Urinary bladder (tissue), 4 donors: ENCODE measurements around the gene HAL. TPM values are rescaled to one million over a fixed set of nuclear protein-coding genes. Genes with fewer than 3 reads are reported as not detected.
"Not testable (repeated sequence)": the region's sequence is repeated elsewhere in the genome, so short reads cannot be mapped to it uniquely, and the experiment has no call there.

Experiments
- DNase-seq: peaks from one replicate; pipeline ENCODE4 v3.0.0-alpha.2; 2015; ENCODE audit errors: extremely low spot score
- H3K27ac ChIP-seq: one replicate; pipeline ENCODE4 v1.5.1; 2013; ENCODE audit warnings: low read depth, mild to moderate bottlenecking, moderate library complexity
- H3K36me3 ChIP-seq: one replicate; pipeline ENCODE4 v1.6.1; 2013; ENCODE audit warnings: mild to moderate bottlenecking, moderate library complexity; ENCODE audit not compliant: insufficient read depth
- H3K4me1 ChIP-seq: one replicate; pipeline ENCODE4 v1.6.1; 2013; ENCODE audit warnings: mild to moderate bottlenecking, moderate library complexity; ENCODE audit not compliant: insufficient read depth
- H3K4me3 ChIP-seq: one replicate; pipeline ENCODE4 v1.5.1; 2013; ENCODE audit warnings: low read depth, low read length
- WGBS: extraction: QIAGEN DNeasy Blood & Tissue Kit; methylation state at CpG from one replicate; pipeline ENCODE4 v1.1.7; 2013; 5-methylcytosine and 5-hydroxymethylcytosine counted together
- polyA plus RNA-seq: library from polyadenylated mRNA; stranded (reverse); fragments of 200-250 nt; gene quantifications from one replicate; pipeline ENCODE4 v1.2.3, GENCODE V29; 2013
- total RNA-seq: library from RNA; depleted of rRNA; stranded (reverse); fragments of >200 nt; gene quantifications from one replicate; pipeline ENCODE4 v1.2.3, GENCODE V29; 2014
- donor health status: healthy with polysubstance abuse.
- donor health status: healthy.

The HAL gene
- total and polyA plus RNA-seq, 2 donors, result 0.14 TPM; not detected in 1

DNA sequence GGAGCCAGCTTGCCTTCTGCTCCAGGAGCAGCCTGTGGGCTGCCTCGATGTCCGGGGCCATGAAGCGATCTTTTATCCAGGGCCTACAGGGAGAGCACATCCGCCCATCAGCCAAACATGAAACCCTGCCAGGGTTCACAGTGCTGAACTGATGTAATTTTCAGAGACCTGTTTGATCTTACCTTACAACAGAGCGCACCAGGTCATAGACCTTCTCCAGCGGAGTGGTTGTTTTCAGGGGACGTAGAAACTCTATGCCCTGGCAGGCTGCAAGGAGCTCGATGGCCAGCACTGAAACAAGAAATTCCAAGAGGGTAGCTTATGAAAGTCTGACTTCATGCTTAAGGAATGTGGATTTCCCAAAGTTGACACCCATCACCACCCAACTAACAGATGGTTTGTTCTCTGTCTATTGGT lies 19.7 kb downstream of the HAL start:
- 92% methylated on average over 8 of the region's 8 CpGs for WGBS
- H3K4me3 ChIP-seq, result no peak overlapping the region
- H3K4me1 ChIP-seq, result no peaks in the 10 kb centered on the region
- no peak for DNase-seq
- no peak overlapping the region for H3K27ac ChIP-seq
- no peaks in the 10 kb centered on the region for H3K36me3 ChIP-seq

DNA sequence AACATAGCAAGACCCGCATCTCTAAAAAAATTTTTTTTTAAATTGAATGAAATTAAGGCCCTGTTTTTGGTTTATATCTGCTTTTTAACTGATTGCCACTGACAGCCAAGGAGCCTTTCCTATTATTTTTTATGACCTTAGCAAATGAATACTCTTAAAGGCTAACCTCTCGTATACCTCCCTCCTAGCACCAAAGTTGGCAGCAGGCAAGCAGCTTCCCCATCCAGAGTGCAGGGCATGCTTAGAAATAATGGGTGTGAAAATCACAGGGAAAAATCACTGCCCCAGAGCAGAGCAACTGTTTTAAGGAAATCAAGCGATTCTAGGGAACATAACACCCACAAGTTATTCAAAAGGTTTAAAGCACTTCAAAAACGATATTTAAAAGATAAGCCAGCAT lies 20.7 kb downstream of the HAL start:
- no peaks in the 10 kb centered on the region for H3K36me3 ChIP-seq
- whole genome bisulfite sequencing, result 89% methylated on average over 4 of the region's 4 CpGs
- no peak for DNase-seq
- H3K4me1 ChIP-seq, result no peaks in the 10 kb centered on the region
- no peak overlapping the region for H3K4me3 ChIP-seq
- no peak overlapping the region for H3K27ac ChIP-seq

DNA sequence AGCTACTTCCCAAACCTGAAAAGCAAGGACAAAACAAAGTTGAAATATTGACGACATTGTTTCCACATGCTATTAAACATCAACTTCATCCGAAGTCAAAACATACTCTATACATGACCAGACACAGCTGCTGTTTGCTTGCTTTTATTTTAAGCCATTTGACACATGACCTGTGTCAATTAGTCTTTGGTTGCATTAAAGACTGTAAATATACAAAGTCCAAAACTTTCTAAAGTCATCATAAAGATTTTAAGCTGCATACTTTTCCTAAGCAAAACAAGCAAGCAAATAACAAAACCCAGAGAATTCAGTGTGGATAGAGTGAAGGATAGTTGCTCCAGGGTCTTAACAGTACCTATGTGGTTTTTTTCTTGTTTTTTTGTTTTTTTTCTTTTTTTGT lies 21.8 kb downstream of the HAL start:
- Histone ChIP-seq H3K36me3 (no peaks in the 10 kb centered on the region), H3K4me1 (no peaks in the 10 kb centered on the region), H3K27ac (no peak overlapping the region), H3K4me3 (no peak overlapping the region)
- 62% methylated on average over 2 of the region's 2 CpGs for WGBS
- DNase-seq, result no peak

GRCh38 chr12:95972832-95973456 lies 23.2 kb downstream of the HAL start:
- 73% methylated on average over 4 of the region's 4 CpGs for WGBS
- no peak overlapping the region for H3K4me3 ChIP-seq
- no peak for DNase-seq
- no peaks in the 10 kb centered on the region for H3K4me1 ChIP-seq
- H3K27ac ChIP-seq, result no peak overlapping the region
- H3K36me3 ChIP-seq, result no peaks in the 10 kb centered on the region

DNA sequence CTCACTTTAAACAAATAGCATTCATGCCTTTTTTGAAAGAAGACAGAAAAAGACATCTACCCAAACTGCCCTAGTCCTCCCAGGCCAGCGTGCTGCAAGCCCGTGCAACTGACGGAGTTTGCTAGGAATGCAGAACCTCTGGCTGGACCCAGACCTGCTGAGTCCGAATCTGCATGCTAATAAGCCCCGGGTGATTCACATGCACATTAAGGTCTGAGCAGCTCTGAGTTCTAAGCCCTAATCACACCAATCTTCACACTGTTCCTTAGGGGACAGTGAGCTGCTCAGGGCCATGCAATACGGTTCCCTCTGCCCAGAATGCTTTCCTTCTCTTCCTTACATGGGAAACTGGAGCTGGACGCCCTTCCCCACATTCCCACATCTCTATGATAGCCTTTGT lies 25.2 kb downstream of the HAL start:
- Histone ChIP-seq H3K36me3 (no peaks in the 10 kb centered on the region), H3K4me3 (no peak overlapping the region), H3K4me1 (no peaks in the 10 kb centered on the region), H3K27ac (no peak overlapping the region)
- DNase-seq, result no peak
- WGBS, result 65% methylated on average over 7 of the region's 7 CpGs

GRCh38 chr12:95969116-95969515 lies 27.0 kb downstream of the HAL start:
- not testable (repeated sequence) for DNase-seq, H3K4me3 ChIP-seq, H3K27ac ChIP-seq, H3K4me1 ChIP-seq, H3K36me3 ChIP-seq
- 97% methylated on average over 28 of the region's 28 CpGs for WGBS

- no peak overlapping the region for H3K4me3 ChIP-seq
- H3K36me3 ChIP-seq, result no peaks in the 10 kb centered on the region
- H3K4me1 ChIP-seq, result no peaks in the 10 kb centered on the region
- H3K27ac ChIP-seq, result no peak overlapping the region
- WGBS, result 93% methylated on average over 2 of the region's 2 CpGs
- no peak for DNase-seq
These were observed 28.8 kb downstream of the HAL start for GRCh38 chr12:95967301-95967700.

DNA sequence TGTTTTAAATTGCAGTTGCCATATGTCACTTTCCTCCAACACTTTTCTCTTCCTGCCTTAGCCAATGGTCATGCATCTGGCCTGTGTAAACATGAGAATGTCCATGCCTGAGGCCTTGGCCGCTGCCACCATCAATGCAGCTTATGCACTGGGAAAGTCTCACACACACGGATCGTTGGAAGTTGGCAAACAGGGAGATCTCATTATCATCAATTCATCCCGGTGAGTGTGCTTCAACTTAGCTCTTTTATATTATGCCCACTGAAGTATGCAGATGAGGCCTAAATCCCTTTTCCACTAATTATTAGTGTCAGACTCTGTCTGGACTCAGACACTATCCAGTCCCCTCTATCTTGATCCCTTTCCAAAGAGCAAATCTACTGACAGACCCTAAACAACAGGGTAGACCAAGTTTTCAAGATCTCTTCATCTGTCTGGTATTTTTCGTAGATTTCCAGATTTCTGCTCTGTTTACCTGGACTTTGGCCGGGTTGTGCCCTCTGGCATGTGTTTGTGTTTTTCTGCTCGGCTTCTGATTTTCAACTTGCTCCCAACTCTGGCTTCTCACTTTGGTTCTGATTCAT lies 29.8 kb downstream of the HAL start:
- no peak for DNase-seq
- Histone ChIP-seq H3K4me3 (no peak overlapping the region), H3K4me1 (no peaks in the 10 kb centered on the region), H3K36me3 (no peaks in the 10 kb centered on the region), H3K27ac (no peak overlapping the region)
- WGBS, result 78% methylated on average over 7 of the region's 7 CpGs

- 84% methylated on average over 2 of the region's 2 CpGs for WGBS
- H3K36me3 ChIP-seq, result no peaks in the 10 kb centered on the region
- H3K27ac ChIP-seq, result no peak overlapping the region
- no peak overlapping the region for H3K4me3 ChIP-seq
- no peak for DNase-seq
- H3K4me1 ChIP-seq, result no peaks in the 10 kb centered on the region
These were observed 33.0 kb downstream of the HAL start for GRCh38 chr12:95963096-95963495.

DNA sequence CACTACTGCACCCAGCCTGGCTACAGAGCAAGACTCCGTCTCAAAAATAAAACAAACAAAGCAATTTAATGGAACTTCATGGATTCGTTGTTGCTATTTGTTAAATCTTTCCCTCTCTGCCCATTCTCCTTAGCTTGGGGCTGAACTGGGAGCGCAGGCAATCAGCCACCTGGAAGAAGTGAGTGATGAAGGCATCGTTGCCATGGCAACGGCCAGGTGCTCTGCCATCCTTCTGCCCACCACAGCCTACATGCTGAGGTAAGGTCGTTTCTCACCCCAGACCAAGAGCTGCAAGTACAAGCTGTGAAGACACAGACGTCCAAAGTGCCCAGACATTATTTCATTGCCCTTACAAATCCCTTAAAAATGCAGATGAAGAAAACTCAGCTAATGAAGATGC lies 33.9 kb downstream of the HAL start:
- 75% methylated on average over 7 of the region's 7 CpGs for WGBS
- no peak overlapping the region for H3K4me3 ChIP-seq

GRCh38 chr12:95960241-95960640 lies 35.9 kb downstream of the HAL start:
- no peak overlapping the region for H3K4me3 ChIP-seq
- H3K27ac ChIP-seq, result no peak overlapping the region
- WGBS, result 68% methylated on average over 5 of the region's 5 CpGs
- DNase-seq, result no peak
- H3K4me1 ChIP-seq, result no peaks in the 10 kb centered on the region
- H3K36me3 ChIP-seq, result no peaks in the 10 kb centered on the region

More for the DNA sequence above, 33.9 kb downstream of the HAL start:
- Histone ChIP-seq H3K36me3 (no peaks in the 10 kb centered on the region), H3K27ac (no peak overlapping the region), H3K4me1 (no peaks in the 10 kb centered on the region)
- no peak for DNase-seq

DNA sequence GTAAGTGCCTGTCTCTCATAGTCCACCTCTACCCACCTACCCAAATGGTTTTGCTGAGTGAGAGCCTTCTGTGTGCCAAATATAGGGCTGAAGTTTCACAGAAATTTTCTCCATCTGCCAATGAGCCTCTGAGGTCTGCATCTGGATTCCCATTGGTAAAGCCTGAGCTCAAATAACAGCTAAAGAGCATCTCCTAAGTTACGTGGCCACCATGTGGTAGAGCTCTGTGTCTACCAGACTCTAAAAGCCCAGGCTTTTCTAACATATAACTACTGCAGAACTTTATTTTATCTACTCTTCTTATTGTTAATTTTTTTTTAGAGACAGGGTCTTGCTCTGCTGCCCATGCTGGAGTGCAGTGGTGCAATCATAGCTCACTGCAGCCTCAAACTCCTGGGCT lies 37.0 kb downstream of the HAL start:
- Histone ChIP-seq H3K27ac (no peak overlapping the region), H3K4me1 (no peaks in the 10 kb centered on the region), H3K36me3 (no peaks in the 10 kb centered on the region), H3K4me3 (no peak overlapping the region)
- no peak for DNase-seq
- 53% methylated on average over 1 of the region's 1 CpG for whole genome bisulfite sequencing

DNA sequence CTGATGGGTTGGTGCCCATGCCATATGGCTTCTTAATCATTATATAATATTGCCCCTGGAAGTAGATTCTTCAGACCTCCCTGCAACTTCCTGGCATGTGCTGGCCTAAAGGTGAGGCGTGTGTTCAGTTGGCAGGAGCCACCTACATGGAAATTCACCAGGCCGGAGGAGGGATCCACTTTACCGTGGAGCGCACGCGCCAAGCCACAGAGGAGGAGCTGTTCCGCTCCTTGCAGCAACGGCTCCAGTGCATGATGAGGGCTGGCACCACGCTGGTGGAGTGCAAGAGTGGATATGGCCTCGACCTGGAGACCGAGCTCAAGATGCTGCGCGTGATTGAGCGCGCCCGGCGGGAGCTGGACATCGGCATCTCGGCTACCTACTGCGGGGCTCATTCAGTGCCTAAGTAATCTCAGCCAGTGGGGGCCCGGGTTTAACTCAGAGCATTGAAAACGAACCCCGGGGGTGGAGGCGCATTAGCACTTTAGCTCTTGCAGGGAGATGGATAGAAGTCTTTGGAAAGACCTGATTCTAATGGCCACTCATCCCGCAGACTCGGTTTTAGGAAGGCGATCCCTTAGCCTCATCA lies 39.5 kb downstream of the HAL start:
- Histone ChIP-seq H3K36me3 (no peaks in the 10 kb centered on the region), H3K4me1 (no peaks in the 10 kb centered on the region), H3K27ac (no peak overlapping the region), H3K4me3 (no peak overlapping the region)
- no peak for DNase-seq
- 64% methylated on average over 27 of the region's 27 CpGs for WGBS

DNA sequence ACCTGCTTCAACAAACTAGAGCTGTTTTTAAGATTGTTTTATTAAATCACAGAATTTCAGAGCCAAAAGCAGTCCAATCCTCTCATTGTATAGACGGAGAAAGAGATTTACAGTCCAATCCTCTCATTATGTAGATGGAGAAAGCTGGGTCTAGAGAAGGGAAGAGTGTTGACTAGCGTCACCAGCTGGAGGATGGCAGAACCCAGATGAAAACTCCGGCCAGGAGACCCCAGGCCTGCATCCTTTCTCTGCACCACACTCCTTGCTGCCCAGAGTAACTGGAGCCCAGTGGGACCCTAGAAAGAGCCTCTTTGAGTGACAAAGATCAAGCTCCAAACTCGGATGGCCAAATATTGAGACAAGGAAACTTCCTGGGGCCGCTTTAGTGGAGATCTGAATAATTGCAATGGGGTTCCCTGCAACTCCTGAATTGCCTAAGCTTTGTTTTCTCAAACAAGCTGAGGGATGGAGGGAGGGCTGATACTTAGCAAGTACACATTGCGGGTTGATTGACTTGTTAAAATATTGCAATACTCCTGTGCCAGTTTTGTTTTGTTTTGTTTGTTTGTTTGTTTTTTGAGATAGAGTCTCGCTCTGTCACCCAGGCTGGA lies 40.5 kb downstream of the HAL start:
- DNase-seq, result no peak
- 79% methylated on average over 7 of the region's 7 CpGs for WGBS
- H3K4me1 ChIP-seq, result no peaks in the 10 kb centered on the region
- H3K36me3 ChIP-seq, result no peaks in the 10 kb centered on the region
- no peak overlapping the region for H3K27ac ChIP-seq
- H3K4me3 ChIP-seq, result no peak overlapping the region
